ENCODE data around the gene HRH3. TPM values are rescaled to one million over a fixed set of nuclear protein-coding genes. Genes with fewer than 3 reads are reported as not detected.

The HRH3 gene
- total RNA-seq, 1 experiment from 2014 or later = not detected

GRCh38 chr20:62197311-62197710, 22.8 kb downstream of the HRH3 start:
- peaks cover 7% of the 10 kb centered on the region for H3K36me3 ChIP-seq (ENCODE audit: control insufficient read depth, insufficient read depth, low read length)
- no peaks in the 10 kb centered on the region for H3K4me1 ChIP-seq
- H3K4me3 Mint-ChIP-seq (ENCODE audit: unreplicated experiment) = no peak overlapping the region
- intact Hi-C loops (cut with micrococcal nuclease; ENCODE audit: unreplicated experiment) = no loop called here
- no peak overlapping the region for H3K4me3 ChIP-seq (ENCODE audit: low read depth, low read length)
- H3K9me3 ChIP-seq = no peaks in the 10 kb centered on the region
- H3K9me3 Mint-ChIP-seq (ENCODE audit: unreplicated experiment) = no peaks in the 10 kb centered on the region
- TF ChIP-seq CTCF (IDR thresholded peaks at IDR 0.05; ENCODE audit: insufficient read depth in 1 of 2, low read depth in 1 of 2, low read length in 1 of 2, severe bottlenecking in 1 of 2, unreplicated experiment in 1 of 2) = no peak
- peaks cover 81% of the 10 kb centered on the region for H3K36me3 Mint-ChIP-seq (ENCODE audit: insufficient read depth, unreplicated experiment)
- H3K27me3 ChIP-seq (replicated peaks; ENCODE audit: control insufficient read depth, insufficient read depth, low read length) = no peaks in the 10 kb centered on the region
- no peak for DNase-seq
- no peaks in the 10 kb centered on the region for H3K27me3 Mint-ChIP-seq (ENCODE audit: insufficient read depth, unreplicated experiment)
- no peak overlapping the region for H3K27ac Mint-ChIP-seq (ENCODE audit: unreplicated experiment)
- no peaks in the 10 kb centered on the region for H3K4me1 Mint-ChIP-seq (ENCODE audit: low read depth, unreplicated experiment)
- ChIA-PET POLR2A (no interaction called here), CTCF (no interaction called here)
- no TSS peak for BruUV-seq (replicated peaks)

GRCh38 chr20:62196286-62196685, 23.8 kb downstream of the HRH3 start:
- Mint-ChIP-seq H3K27me3 (ENCODE audit: insufficient read depth, unreplicated experiment) (no peaks in the 10 kb centered on the region), H3K4me3 (ENCODE audit: unreplicated experiment) (no peak overlapping the region), H3K9me3 (ENCODE audit: unreplicated experiment) (no peaks in the 10 kb centered on the region), H3K36me3 (ENCODE audit: insufficient read depth, unreplicated experiment) (peaks cover 73% of the 10 kb centered on the region), H3K4me1 (ENCODE audit: low read depth, unreplicated experiment) (no peaks in the 10 kb centered on the region), H3K27ac (ENCODE audit: unreplicated experiment) (no peak overlapping the region)
- no peak for DNase-seq
- H3K36me3 ChIP-seq (ENCODE audit: control insufficient read depth, insufficient read depth, low read length) = peaks cover 6% of the 10 kb centered on the region
- ChIA-PET POLR2A (no interaction called here), CTCF (interaction anchor here (0.7 kb wide), 1 partner anchor 1986 kb away, joined by 3 read pairs; no protein-coding TSS in a partner anchor)
- no peak for TF ChIP-seq CTCF (IDR thresholded peaks at IDR 0.05; ENCODE audit: insufficient read depth in 1 of 2, low read depth in 1 of 2, low read length in 1 of 2, severe bottlenecking in 1 of 2, unreplicated experiment in 1 of 2)
- no TSS peak for BruUV-seq (replicated peaks)
- no peaks in the 10 kb centered on the region for H3K4me1 ChIP-seq
- no peak overlapping the region for H3K4me3 ChIP-seq (ENCODE audit: low read depth, low read length)
- no peaks in the 10 kb centered on the region for H3K27me3 ChIP-seq (replicated peaks; ENCODE audit: control insufficient read depth, insufficient read depth, low read length)
- intact Hi-C loops (cut with micrococcal nuclease; ENCODE audit: unreplicated experiment) = no loop called here
- H3K9me3 ChIP-seq = no peaks in the 10 kb centered on the region

GRCh38 chr20:62195736-62196135, 24.3 kb downstream of the HRH3 start:
- TF ChIP-seq CTCF (IDR thresholded peaks at IDR 0.05; ENCODE audit: insufficient read depth in 1 of 2, low read depth in 1 of 2, low read length in 1 of 2, severe bottlenecking in 1 of 2, unreplicated experiment in 1 of 2) = no peak
- Mint-ChIP-seq H3K9me3 (ENCODE audit: unreplicated experiment) (no peaks in the 10 kb centered on the region), H3K27me3 (ENCODE audit: insufficient read depth, unreplicated experiment) (no peaks in the 10 kb centered on the region), H3K36me3 (ENCODE audit: insufficient read depth, unreplicated experiment) (peaks cover 72% of the 10 kb centered on the region), H3K4me1 (ENCODE audit: low read depth, unreplicated experiment) (no peaks in the 10 kb centered on the region), H3K4me3 (ENCODE audit: unreplicated experiment) (no peak overlapping the region), H3K27ac (ENCODE audit: unreplicated experiment) (no peak overlapping the region)
- H3K27me3 ChIP-seq (replicated peaks; ENCODE audit: control insufficient read depth, insufficient read depth, low read length) = no peaks in the 10 kb centered on the region
- DNase-seq = no peak
- H3K9me3 ChIP-seq = no peaks in the 10 kb centered on the region
- intact Hi-C loops (cut with micrococcal nuclease; ENCODE audit: unreplicated experiment) = no loop called here
- no peaks in the 10 kb centered on the region for H3K4me1 ChIP-seq
- H3K36me3 ChIP-seq (ENCODE audit: control insufficient read depth, insufficient read depth, low read length) = peaks cover 5% of the 10 kb centered on the region
- ChIA-PET CTCF (interaction anchor here (0.7 kb wide), 1 partner anchor 1985 kb away, joined by 3 read pairs; no protein-coding TSS in a partner anchor), POLR2A (no interaction called here)
- no TSS peak for BruUV-seq (replicated peaks)
- H3K4me3 ChIP-seq (ENCODE audit: low read depth, low read length) = no peak overlapping the region

Data from Caco-2 (cell line).